ENCODE results near the gene HS6ST1.

GRCh38 chr2:128233790-128234395 lies 84.8 kb downstream of the HS6ST1 start:
- TF ChIP-seq POLR2A (IDR thresholded peaks at IDR 0.05) (no peak), CTCF (IDR thresholded peaks at IDR 0.05 in 4 of 5, conservative IDR thresholded peaks at IDR 0.05 in 1 of 5) (no peak)
